Neutrophil (primary cell): ENCODE data around the gene MRGPRD.
A peak's percentile ranks its signal among the peaks of the same experiment; 100 is the strongest.

Experiments
- H3K27ac ChIP-seq: fragments of 200-600 bp; sonication (generic); 2 replicates; pipeline ENCODE4 v1.5.1; 2016; ENCODE audit warnings: mild to moderate bottlenecking, moderate library complexity
- H3K27me3 ChIP-seq: fragments of 200-600 bp; sonication (generic); 2 replicates; pipeline ENCODE4 v1.6.0; 2016; ENCODE audit warnings: mild to moderate bottlenecking
- H3K36me3 ChIP-seq: fragments of 200-600 bp; sonication (generic); 2 replicates; pipeline ENCODE4 v1.5.1; 2017
- H3K4me1 ChIP-seq, 2 experiments: fragments of 200-600 bp in 1 of 2; sonication (generic) in 1 of 2; 1 replicate in 1 of 2; 2 replicates in 1 of 2; pipeline versions ENCODE4 v1.5.1 to v1.6.1; 2013 to 2016; ENCODE audit warnings: low read depth in 1 of 2, low read length in 1 of 2, mild to moderate bottlenecking in 1 of 2, moderate library complexity in 1 of 2; ENCODE audit not compliant: control insufficient read depth in 1 of 2, insufficient read depth in 1 of 2
- H3K4me3 ChIP-seq, 2 experiments: fragments of 200-600 bp in 1 of 2; sonication (generic) in 1 of 2; 1 replicate in 1 of 2; 2 replicates in 1 of 2; pipeline ENCODE4 v1.5.1; 2013 to 2016; ENCODE audit warnings: low read depth in 1 of 2, low read length in 1 of 2, mild to moderate bottlenecking in 1 of 2, moderate library complexity in 1 of 2
- H3K9me3 ChIP-seq: fragments of 200-600 bp; sonication (generic); 2 replicates; pipeline ENCODE4 v1.5.1; 2016
- TF ChIP-seq, protein P1 (sequence below): fragments of 200-600 bp; sonication (generic); IDR thresholded peaks from 2 replicates; pipeline ENCODE4 v1.5.1; 2016; ENCODE audit warnings: antibody characterized with exemption

Gene MRGPRD, protein sequence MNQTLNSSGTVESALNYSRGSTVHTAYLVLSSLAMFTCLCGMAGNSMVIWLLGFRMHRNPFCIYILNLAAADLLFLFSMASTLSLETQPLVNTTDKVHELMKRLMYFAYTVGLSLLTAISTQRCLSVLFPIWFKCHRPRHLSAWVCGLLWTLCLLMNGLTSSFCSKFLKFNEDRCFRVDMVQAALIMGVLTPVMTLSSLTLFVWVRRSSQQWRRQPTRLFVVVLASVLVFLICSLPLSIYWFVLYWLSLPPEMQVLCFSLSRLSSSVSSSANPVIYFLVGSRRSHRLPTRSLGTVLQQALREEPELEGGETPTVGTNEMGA

DNA sequence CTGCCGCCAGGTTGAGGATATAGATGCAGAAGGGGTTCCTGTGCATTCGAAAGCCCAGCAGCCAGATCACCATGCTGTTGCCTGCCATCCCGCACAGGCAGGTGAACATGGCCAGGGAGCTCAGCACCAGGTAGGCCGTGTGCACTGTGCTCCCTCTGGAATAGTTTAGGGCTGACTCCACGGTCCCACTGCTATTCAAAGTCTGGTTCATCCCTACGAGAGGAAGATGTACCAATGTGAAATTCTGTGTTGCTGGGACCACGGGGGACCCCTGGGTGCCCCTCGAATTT, at the start of gene MRGPRD:
Gene MRGPRD, minus strand, starts transcription at position 211 of the 290 bp plus-strand sequence. Its CDS starts 0 bp downstream, at position 211.
- no peaks in the 10 kb centered on the region for H3K36me3 ChIP-seq
- no peaks in the 10 kb centered on the region for H3K9me3 ChIP-seq
- TF ChIP-seq, protein P1, sequence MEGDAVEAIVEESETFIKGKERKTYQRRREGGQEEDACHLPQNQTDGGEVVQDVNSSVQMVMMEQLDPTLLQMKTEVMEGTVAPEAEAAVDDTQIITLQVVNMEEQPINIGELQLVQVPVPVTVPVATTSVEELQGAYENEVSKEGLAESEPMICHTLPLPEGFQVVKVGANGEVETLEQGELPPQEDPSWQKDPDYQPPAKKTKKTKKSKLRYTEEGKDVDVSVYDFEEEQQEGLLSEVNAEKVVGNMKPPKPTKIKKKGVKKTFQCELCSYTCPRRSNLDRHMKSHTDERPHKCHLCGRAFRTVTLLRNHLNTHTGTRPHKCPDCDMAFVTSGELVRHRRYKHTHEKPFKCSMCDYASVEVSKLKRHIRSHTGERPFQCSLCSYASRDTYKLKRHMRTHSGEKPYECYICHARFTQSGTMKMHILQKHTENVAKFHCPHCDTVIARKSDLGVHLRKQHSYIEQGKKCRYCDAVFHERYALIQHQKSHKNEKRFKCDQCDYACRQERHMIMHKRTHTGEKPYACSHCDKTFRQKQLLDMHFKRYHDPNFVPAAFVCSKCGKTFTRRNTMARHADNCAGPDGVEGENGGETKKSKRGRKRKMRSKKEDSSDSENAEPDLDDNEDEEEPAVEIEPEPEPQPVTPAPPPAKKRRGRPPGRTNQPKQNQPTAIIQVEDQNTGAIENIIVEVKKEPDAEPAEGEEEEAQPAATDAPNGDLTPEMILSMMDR = no peak
- H3K4me1 ChIP-seq = no peaks in the 10 kb centered on the region
- no peak within 1 kb of the TSS for H3K4me3 ChIP-seq
- H3K27me3 ChIP-seq = peaks cover 63% of the 10 kb centered on the region
- no peak within 1 kb of the TSS for H3K27ac ChIP-seq

- TF ChIP-seq, protein P1 = no peak
- Histone ChIP-seq H3K4me3 (no peak overlapping the region), H3K27ac (peak overlapping the region; percentile 67), H3K9me3 (no peaks in the 10 kb centered on the region), H3K27me3 (no peaks in the 10 kb centered on the region), H3K4me1 (peaks cover 53 to 54% of the 10 kb centered on the region in 2 experiments), H3K36me3 (no peaks in the 10 kb centered on the region)
These were observed 49.5 kb upstream of the MRGPRD start for GRCh38 chr11:69030301-69030700.

- peaks cover 53 to 54% of the 10 kb centered on the region in 2 experiments for H3K4me1 ChIP-seq
- H3K4me3 ChIP-seq = peak overlapping the region; percentile 35 to 48
- H3K27me3 ChIP-seq = no peaks in the 10 kb centered on the region
- H3K27ac ChIP-seq = peak overlapping the region; percentile 84
- no peaks in the 10 kb centered on the region for H3K9me3 ChIP-seq
- TF ChIP-seq, protein P1 = no peak
- H3K36me3 ChIP-seq = no peaks in the 10 kb centered on the region
These were observed 47.1 kb upstream of the MRGPRD start for GRCh38 chr11:69027704-69028372.

GRCh38 chr11:69024509-69024908, 43.7 kb upstream of the MRGPRD start:
- TF ChIP-seq, protein P1 = no peak
- no peaks in the 10 kb centered on the region for H3K36me3 ChIP-seq
- no peaks in the 10 kb centered on the region for H3K9me3 ChIP-seq
- H3K27ac ChIP-seq = no peak overlapping the region
- H3K4me3 ChIP-seq = no peak overlapping the region
- peaks cover 30 to 33% of the 10 kb centered on the region in 2 experiments for H3K4me1 ChIP-seq
- H3K27me3 ChIP-seq = no peaks in the 10 kb centered on the region

- Histone ChIP-seq H3K4me1 (peaks cover 8 to 10% of the 10 kb centered on the region in 2 experiments), H3K27me3 (no peaks in the 10 kb centered on the region), H3K36me3 (no peaks in the 10 kb centered on the region), H3K4me3 (no peak overlapping the region), H3K27ac (no peak overlapping the region), H3K9me3 (no peaks in the 10 kb centered on the region)
- TF ChIP-seq, protein P1 = no peak
These were observed 41.5 kb upstream of the MRGPRD start for GRCh38 chr11:69022260-69022659.
